ENCODE measurements around the gene PVR.
"Not testable (repeated sequence)": the region's sequence is repeated elsewhere in the genome, so short reads cannot be mapped to it uniquely, and the experiment has no call there.

The PVR gene

GRCh38 chr19:44618640-44619357 is 24.9 kb upstream of the PVR start:
- DNase-seq (ENCODE audit: low read depth in 2 of 2): no peak

GRCh38 chr19:44620667-44621066 is 23.0 kb upstream of the PVR start:
- DNase-seq (ENCODE audit: low read depth in 2 of 2): no peak

GRCh38 chr19:44621367-44621766 is 22.3 kb upstream of the PVR start:
- DNase-seq (ENCODE audit: low read depth in 2 of 2): no peak

- DNase-seq (ENCODE audit: low read depth in 2 of 2): no peak
These were observed 20.6 kb upstream of the PVR start for GRCh38 chr19:44623080-44623479.

GRCh38 chr19:44623626-44624025 is 20.1 kb upstream of the PVR start:
- DNase-seq (ENCODE audit: low read depth in 2 of 2): no peak

- no peak for DNase-seq (ENCODE audit: low read depth in 2 of 2)
These were observed 18.8 kb upstream of the PVR start for GRCh38 chr19:44624840-44625354.

- DNase-seq (ENCODE audit: low read depth in 2 of 2): not testable (repeated sequence)
These were observed 18.1 kb upstream of the PVR start for GRCh38 chr19:44625637-44626036.

- DNase-seq (ENCODE audit: low read depth in 2 of 2): no peak
These were observed 17.6 kb upstream of the PVR start for GRCh38 chr19:44626048-44626624.

- DNase-seq (ENCODE audit: low read depth in 2 of 2): no peak
These were observed 16.1 kb upstream of the PVR start for GRCh38 chr19:44627631-44628030.

- DNase-seq (ENCODE audit: low read depth in 2 of 2): no peak
These were observed 14.9 kb upstream of the PVR start for GRCh38 chr19:44628793-44629192.

GRCh38 chr19:44631611-44632010 is 12.1 kb upstream of the PVR start:
- not testable (repeated sequence) for DNase-seq (ENCODE audit: low read depth in 2 of 2)

- DNase-seq (ENCODE audit: low read depth in 2 of 2): not testable (repeated sequence)
These were observed 9.7 kb upstream of the PVR start for GRCh38 chr19:44634058-44634457.

GRCh38 chr19:44634785-44635184 is 8.9 kb upstream of the PVR start:
- DNase-seq (ENCODE audit: low read depth in 2 of 2): no peak

GRCh38 chr19:44635581-44636438 is 7.9 kb upstream of the PVR start:
- DNase-seq (ENCODE audit: low read depth in 2 of 2): no peak

- DNase-seq (ENCODE audit: low read depth in 2 of 2): no peak
These were observed 7.0 kb upstream of the PVR start for GRCh38 chr19:44636439-44637389.

GRCh38 chr19:44637390-44637764 is 6.3 kb upstream of the PVR start:
- no peak for DNase-seq (ENCODE audit: low read depth in 2 of 2)

- DNase-seq (ENCODE audit: low read depth in 2 of 2): no peak
These were observed 3.2 kb upstream of the PVR start for GRCh38 chr19:44640518-44640917.

GRCh38 chr19:44641501-44642265 is 2.0 kb upstream of the PVR start:
- DNase-seq (ENCODE audit: low read depth in 2 of 2): no peak

- DNase-seq (ENCODE audit: low read depth in 2 of 2): no peak
These were observed 1.3 kb upstream of the PVR start for GRCh38 chr19:44642377-44642776.

GRCh38 chr19:44644402-44645016 is 799 bp downstream of the PVR start:
- DNase-seq (ENCODE audit: low read depth in 2 of 2): no peak
